Measurements from ENCODE around the gene ANXA10.

ANXA10 gene

GRCh38 chr4:168188754-168189153 lies 96.4 kb downstream of the ANXA10 start:
- Histone ChIP-seq H3K9me3 (ENCODE audit: control insufficient read depth, low read length) (no peaks in the 10 kb centered on the region), H2BK15ac (ENCODE audit: low read depth, poor library complexity, severe bottlenecking) (no peak overlapping the region), H3K4me2 (ENCODE audit: low read length, poor library complexity, severe bottlenecking) (no peak overlapping the region), H3K36me3 (ENCODE audit: control insufficient read depth in 1 of 2, insufficient read depth in 2 of 2, low read depth in 1 of 2, low read length in 2 of 2) (no peaks in the 10 kb centered on the region), H2BK120ac (ENCODE audit: low read depth, low read length) (no peak overlapping the region), H4K91ac (ENCODE audit: low read length) (no peak overlapping the region), H3K14ac (ENCODE audit: low read length in 2 of 2) (no peak overlapping the region), H3K4ac (ENCODE audit: low read depth in 1 of 2, low read length in 2 of 2) (no peak overlapping the region), H3K4me3 (ENCODE audit: insufficient read depth in 1 of 2, low read depth in 1 of 2, low read length in 2 of 2) (no peak overlapping the region), H3K79me1 (replicated peaks; ENCODE audit: low read length, poor library complexity, severe bottlenecking) (no peaks in the 10 kb centered on the region), H3K9ac (ENCODE audit: low read length) (no peak overlapping the region), H3K27ac (ENCODE audit: low read length, poor library complexity, severe bottlenecking) (no peak overlapping the region), H4K8ac (ENCODE audit: low read length) (no peak overlapping the region), H3K4me1 (ENCODE audit: control insufficient read depth, insufficient read depth, low read depth, low read length) (no peaks in the 10 kb centered on the region), H3K18ac (ENCODE audit: low read depth in 1 of 2, low read length in 2 of 2) (no peak overlapping the region), H2BK5ac (ENCODE audit: low read depth, low read length, poor library complexity, severe bottlenecking) (no peak overlapping the region), H3K27me3 (ENCODE audit: control insufficient read depth in 1 of 2, insufficient read depth in 1 of 2, low read length in 2 of 2) (no peaks in the 10 kb centered on the region), H2AK5ac (ENCODE audit: low read length, severe bottlenecking) (no peak overlapping the region), H2BK12ac (ENCODE audit: low read length in 2 of 2) (no peak overlapping the region), H3K23ac (ENCODE audit: low read length in 2 of 2) (no peak overlapping the region), H2AFZ (ENCODE audit: low read depth, low read length) (no peak overlapping the region)
- WGBS, result 78% methylated on average over 1 of the region's 1 CpG
- DNase-seq, result no peak

- Histone ChIP-seq H3K79me1 (replicated peaks; ENCODE audit: low read length, poor library complexity, severe bottlenecking) (no peaks in the 10 kb centered on the region), H2BK12ac (ENCODE audit: low read length in 2 of 2) (no peak overlapping the region), H2BK15ac (ENCODE audit: low read depth, poor library complexity, severe bottlenecking) (no peak overlapping the region), H2AK5ac (ENCODE audit: low read length, severe bottlenecking) (no peak overlapping the region), H3K4me3 (ENCODE audit: insufficient read depth in 1 of 2, low read depth in 1 of 2, low read length in 2 of 2) (no peak overlapping the region), H3K36me3 (ENCODE audit: control insufficient read depth in 1 of 2, insufficient read depth in 2 of 2, low read depth in 1 of 2, low read length in 2 of 2) (no peaks in the 10 kb centered on the region), H3K27ac (ENCODE audit: low read length, poor library complexity, severe bottlenecking) (no peak overlapping the region), H3K4me2 (ENCODE audit: low read length, poor library complexity, severe bottlenecking) (no peak overlapping the region), H3K14ac (ENCODE audit: low read length in 2 of 2) (no peak overlapping the region), H3K4ac (ENCODE audit: low read depth in 1 of 2, low read length in 2 of 2) (no peak overlapping the region), H2BK120ac (ENCODE audit: low read depth, low read length) (no peak overlapping the region), H2AFZ (ENCODE audit: low read depth, low read length) (no peak overlapping the region), H2BK5ac (ENCODE audit: low read depth, low read length, poor library complexity, severe bottlenecking) (no peak overlapping the region), H3K9ac (ENCODE audit: low read length) (no peak overlapping the region), H3K23ac (ENCODE audit: low read length in 2 of 2) (no peak overlapping the region), H3K4me1 (ENCODE audit: control insufficient read depth, insufficient read depth, low read depth, low read length) (no peaks in the 10 kb centered on the region), H4K8ac (ENCODE audit: low read length) (no peak overlapping the region), H4K91ac (ENCODE audit: low read length) (no peak overlapping the region), H3K27me3 (ENCODE audit: control insufficient read depth in 1 of 2, insufficient read depth in 1 of 2, low read length in 2 of 2) (no peaks in the 10 kb centered on the region), H3K18ac (ENCODE audit: low read depth in 1 of 2, low read length in 2 of 2) (no peak overlapping the region), H3K9me3 (ENCODE audit: control insufficient read depth, low read length) (peaks cover 10% of the 10 kb centered on the region)
- DNase-seq, result no peak
Measured at GRCh38 chr4:168197926-168198325, 105.6 kb downstream of the ANXA10 start.

- Histone ChIP-seq H2AFZ (ENCODE audit: low read depth, low read length) (no peak overlapping the region), H4K91ac (ENCODE audit: low read length) (no peak overlapping the region), H4K8ac (ENCODE audit: low read length) (no peak overlapping the region), H3K4me2 (ENCODE audit: low read length, poor library complexity, severe bottlenecking) (no peak overlapping the region), H3K27me3 (ENCODE audit: control insufficient read depth in 1 of 2, insufficient read depth in 1 of 2, low read length in 2 of 2) (no peaks in the 10 kb centered on the region), H3K4me1 (ENCODE audit: control insufficient read depth, insufficient read depth, low read depth, low read length) (no peaks in the 10 kb centered on the region), H3K9ac (ENCODE audit: low read length) (no peak overlapping the region), H3K23ac (ENCODE audit: low read length in 2 of 2) (no peak overlapping the region), H2AK5ac (ENCODE audit: low read length, severe bottlenecking) (no peak overlapping the region), H3K18ac (ENCODE audit: low read depth in 1 of 2, low read length in 2 of 2) (no peak overlapping the region), H2BK5ac (ENCODE audit: low read depth, low read length, poor library complexity, severe bottlenecking) (no peak overlapping the region), H2BK12ac (ENCODE audit: low read length in 2 of 2) (no peak overlapping the region), H3K9me3 (ENCODE audit: control insufficient read depth, low read length) (peaks cover 25% of the 10 kb centered on the region), H3K4me3 (ENCODE audit: insufficient read depth in 1 of 2, low read depth in 1 of 2, low read length in 2 of 2) (no peak overlapping the region), H2BK15ac (ENCODE audit: low read depth, poor library complexity, severe bottlenecking) (no peak overlapping the region), H2BK120ac (ENCODE audit: low read depth, low read length) (no peak overlapping the region), H3K14ac (ENCODE audit: low read length in 2 of 2) (no peak overlapping the region), H3K27ac (ENCODE audit: low read length, poor library complexity, severe bottlenecking) (no peak overlapping the region), H3K4ac (ENCODE audit: low read depth in 1 of 2, low read length in 2 of 2) (no peak overlapping the region), H3K36me3 (ENCODE audit: control insufficient read depth in 1 of 2, insufficient read depth in 2 of 2, low read depth in 1 of 2, low read length in 2 of 2) (peaks cover 0 to 5% of the 10 kb centered on the region in 2 experiments), H3K79me1 (replicated peaks; ENCODE audit: low read length, poor library complexity, severe bottlenecking) (no peaks in the 10 kb centered on the region)
- WGBS, result 74% methylated on average over 3 of the region's 4 CpGs
- no peak for DNase-seq
Measured at GRCh38 chr4:168199260-168199957, 107.1 kb downstream of the ANXA10 start.

DNA sequence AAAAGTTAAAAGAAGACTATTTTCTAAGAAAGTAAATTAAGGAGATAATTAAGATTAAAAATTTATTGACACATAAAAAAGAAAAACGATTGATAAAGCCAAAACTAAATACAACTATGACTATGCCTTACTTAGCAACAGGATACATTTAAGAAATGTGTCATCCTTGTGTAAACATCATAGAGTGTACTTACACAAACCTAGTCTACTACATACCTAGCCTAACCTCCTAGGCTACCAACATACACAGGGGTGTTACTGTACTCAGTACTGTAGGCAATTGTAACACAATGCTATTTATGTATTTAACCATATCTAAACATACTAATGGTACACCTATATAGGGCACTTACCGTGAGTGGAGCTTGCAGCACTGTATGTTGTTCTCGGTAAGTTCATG lies 108.3 kb downstream of the ANXA10 start:
- no peak overlapping the region for H3K23ac ChIP-seq (ENCODE audit: low read length in 2 of 2)
- no peak overlapping the region for H2BK120ac ChIP-seq (ENCODE audit: low read depth, low read length)
- no peak overlapping the region for H2BK5ac ChIP-seq (ENCODE audit: low read depth, low read length, poor library complexity, severe bottlenecking)
- H3K14ac ChIP-seq (ENCODE audit: low read length in 2 of 2), result no peak overlapping the region
- no peaks in the 10 kb centered on the region for H3K79me1 ChIP-seq (replicated peaks; ENCODE audit: low read length, poor library complexity, severe bottlenecking)
- no peak overlapping the region for H3K18ac ChIP-seq (ENCODE audit: low read depth in 1 of 2, low read length in 2 of 2)
- no peak overlapping the region for H3K4ac ChIP-seq (ENCODE audit: low read depth in 1 of 2, low read length in 2 of 2)
- H3K4me1 ChIP-seq (ENCODE audit: control insufficient read depth, insufficient read depth, low read depth, low read length), result no peaks in the 10 kb centered on the region
- H3K4me3 ChIP-seq (ENCODE audit: insufficient read depth in 1 of 2, low read depth in 1 of 2, low read length in 2 of 2), result no peak overlapping the region
- H3K27me3 ChIP-seq (ENCODE audit: control insufficient read depth in 1 of 2, insufficient read depth in 1 of 2, low read length in 2 of 2), result no peaks in the 10 kb centered on the region
- H2AK5ac ChIP-seq (ENCODE audit: low read length, severe bottlenecking), result no peak overlapping the region
- peaks cover 29% of the 10 kb centered on the region for H3K9me3 ChIP-seq (ENCODE audit: control insufficient read depth, low read length)
- H3K27ac ChIP-seq (ENCODE audit: low read length, poor library complexity, severe bottlenecking), result no peak overlapping the region
- no peak overlapping the region for H2BK12ac ChIP-seq (ENCODE audit: low read length in 2 of 2)
- no peak overlapping the region for H4K91ac ChIP-seq (ENCODE audit: low read length)
- H3K36me3 ChIP-seq (ENCODE audit: control insufficient read depth in 1 of 2, insufficient read depth in 2 of 2, low read depth in 1 of 2, low read length in 2 of 2), result peaks cover 0 to 5% of the 10 kb centered on the region in 2 experiments
- H2AFZ ChIP-seq (ENCODE audit: low read depth, low read length), result no peak overlapping the region
- H2BK15ac ChIP-seq (ENCODE audit: low read depth, poor library complexity, severe bottlenecking), result no peak overlapping the region
- H3K9ac ChIP-seq (ENCODE audit: low read length), result no peak overlapping the region
- WGBS, result no CpG with 5 or more reads among the region's 3 CpGs
- DNase-seq, result no peak
- no peak overlapping the region for H3K4me2 ChIP-seq (ENCODE audit: low read length, poor library complexity, severe bottlenecking)
- H4K8ac ChIP-seq (ENCODE audit: low read length), result no peak overlapping the region
